Fibroblast of lung (primary cell): ENCODE data around the gene COL28A1.

ENCODE experiments used
- EZH2 ChIP-seq: IDR thresholded peaks from 2 replicates; pipeline ENCODE4 v1.5.1; 2012; ENCODE audit warnings: low read length, control low read depth, mild to moderate bottlenecking; ENCODE audit errors: missing control alignments
- TF ChIP-seq, protein P1 (sequence below), 2 donors: IDR thresholded peaks in 1 of 2; conservative IDR thresholded peaks in 1 of 2; 1 replicate in 1 of 2; 2 replicates in 1 of 2; pipeline ENCODE4 v1.5.1; 2011 to 2012; ENCODE audit warnings: low read length in 2 of 2, control low read depth in 1 of 2, inconsistent platforms in 1 of 2, low read depth in 1 of 2, mild to moderate bottlenecking in 1 of 2

DNA sequence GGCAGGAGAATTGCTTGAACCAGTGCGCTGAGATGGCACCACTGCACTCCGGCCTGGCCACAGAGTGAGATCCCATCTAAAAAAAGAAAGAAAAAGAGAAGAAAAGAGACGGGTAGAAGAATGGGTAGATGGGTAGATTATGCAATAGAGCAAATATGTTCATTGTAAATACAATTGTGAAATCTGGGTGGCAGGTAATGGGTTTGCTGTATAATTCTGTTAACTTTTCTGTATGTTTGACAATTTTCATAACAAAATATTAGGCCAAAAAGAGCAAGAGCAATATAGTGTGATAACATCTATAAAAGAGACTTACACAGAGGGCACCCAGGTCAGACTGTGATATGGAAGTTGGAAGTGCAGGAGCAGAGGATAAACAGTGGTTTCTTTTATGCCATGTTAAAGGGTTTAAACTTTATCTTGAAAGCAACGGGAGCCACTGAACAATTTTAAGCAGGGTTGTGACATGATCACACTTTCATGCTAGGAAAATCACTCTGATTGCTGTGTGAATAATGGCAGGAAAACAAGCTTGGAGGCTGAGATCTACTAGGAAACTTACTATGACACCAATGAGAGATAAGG, 6.7 kb upstream of the COL28A1 start:
- TF ChIP-seq, protein P1, sequence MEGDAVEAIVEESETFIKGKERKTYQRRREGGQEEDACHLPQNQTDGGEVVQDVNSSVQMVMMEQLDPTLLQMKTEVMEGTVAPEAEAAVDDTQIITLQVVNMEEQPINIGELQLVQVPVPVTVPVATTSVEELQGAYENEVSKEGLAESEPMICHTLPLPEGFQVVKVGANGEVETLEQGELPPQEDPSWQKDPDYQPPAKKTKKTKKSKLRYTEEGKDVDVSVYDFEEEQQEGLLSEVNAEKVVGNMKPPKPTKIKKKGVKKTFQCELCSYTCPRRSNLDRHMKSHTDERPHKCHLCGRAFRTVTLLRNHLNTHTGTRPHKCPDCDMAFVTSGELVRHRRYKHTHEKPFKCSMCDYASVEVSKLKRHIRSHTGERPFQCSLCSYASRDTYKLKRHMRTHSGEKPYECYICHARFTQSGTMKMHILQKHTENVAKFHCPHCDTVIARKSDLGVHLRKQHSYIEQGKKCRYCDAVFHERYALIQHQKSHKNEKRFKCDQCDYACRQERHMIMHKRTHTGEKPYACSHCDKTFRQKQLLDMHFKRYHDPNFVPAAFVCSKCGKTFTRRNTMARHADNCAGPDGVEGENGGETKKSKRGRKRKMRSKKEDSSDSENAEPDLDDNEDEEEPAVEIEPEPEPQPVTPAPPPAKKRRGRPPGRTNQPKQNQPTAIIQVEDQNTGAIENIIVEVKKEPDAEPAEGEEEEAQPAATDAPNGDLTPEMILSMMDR (conservative IDR thresholded peaks at IDR 0.05 in 1 of 2, IDR thresholded peaks at IDR 0.05 in 1 of 2; ENCODE audit: low read depth in 1 of 2, low read length in 2 of 2): no peak
- TF ChIP-seq EZH2: no peak
